Sigmoid colon (tissue), 7 donors: ENCODE measurements around the gene CASZ1. TPM values are rescaled to one million over a fixed set of nuclear protein-coding genes. Genes with fewer than 3 reads are reported as not detected.

Experiments
- DNase-seq: peaks from one replicate; pipeline ENCODE4 v3.0.0-alpha.2; 2019
- H3K27ac ChIP-seq, 4 donors: fragments of 200-600 bp; sonication (generic); one replicate each; pipeline ENCODE4 v1.5.1; 2016 to 2019; ENCODE audit warnings: mild to moderate bottlenecking in 1 of 4
- H3K27me3 ChIP-seq, 3 donors: fragments of 200-600 bp; sonication (generic); one replicate each; pipeline ENCODE4 v1.5.1; 2019; ENCODE audit warnings: mild to moderate bottlenecking in 1 of 3
- H3K36me3 ChIP-seq, 4 donors: fragments of 200-600 bp; sonication (generic); one replicate each; pipeline ENCODE4 v1.5.1; 2016 to 2019
- H3K4me1 ChIP-seq, 4 donors: fragments of 200-600 bp; sonication (generic); one replicate each; pipeline ENCODE4 v1.5.1; 2017 to 2019
- H3K4me3 ChIP-seq, 4 donors: fragments of 200-600 bp; sonication (generic); one replicate each; pipeline ENCODE4 v1.5.1; 2017 to 2019; ENCODE audit warnings: mild to moderate bottlenecking in 2 of 4, moderate library complexity in 1 of 4
- H3K9me3 ChIP-seq, 4 donors: fragments of 200-600 bp in 3 of 4; sonication (generic) in 3 of 4; one replicate each; pipeline versions ENCODE4 v1.5.1 to v1.6.1; 2013 to 2019
- CTCF ChIP-seq, 4 experiments: fragments of 450-650 bp in 3 of 4; fragments of 200-600 bp in 1 of 4; IDR thresholded peaks; one replicate each; pipeline ENCODE4 v1.5.1; 2016 to 2019; ENCODE audit warnings: antibody characterized with exemption in 4 of 4, mild to moderate bottlenecking in 3 of 4, moderate library complexity in 2 of 4
- EP300 ChIP-seq, 4 donors: sonication (generic); formaldehyde crosslinking; IDR thresholded peaks; one replicate each; pipeline ENCODE4 v1.6.1; 2017; ENCODE audit warnings: antibody characterized with exemption in 4 of 4
- POLR2A ChIP-seq, 2 donors: fragments of 450-650 bp; IDR thresholded peaks; one replicate each; pipeline ENCODE4 v1.6.1; 2016; ENCODE audit warnings: antibody characterized with exemption in 2 of 2, mild to moderate bottlenecking in 2 of 2, moderate library complexity in 2 of 2
- POLR2AphosphoS5 ChIP-seq, 4 donors: sonication (generic); formaldehyde crosslinking; IDR thresholded peaks; one replicate each; pipeline ENCODE4 v1.6.1; 2017; ENCODE audit warnings: antibody characterized with exemption in 4 of 4
- WGBS, 2 donors: extraction: QIAGEN DNeasy Blood & Tissue Kit; methylation state at CpG; one replicate each; pipeline ENCODE4 v1.1.7; 2013; 5-methylcytosine and 5-hydroxymethylcytosine counted together
- intact Hi-C: fragments of 100-400 bp; cut with DNase I; formaldehyde crosslinking; loops from one replicate; pipeline ENCODE4 v1.15.1; 2023
- polyA plus RNA-seq, 3 donors: library from polyadenylated mRNA; stranded (reverse); fragments of 200-250 nt; gene quantifications; one replicate each; pipeline ENCODE4 v1.2.3, GENCODE V29; 2013
- total RNA-seq, 4 donors: library from RNA; depleted of rRNA; stranded (reverse); fragments of >200 nt; gene quantifications; one replicate each; pipeline ENCODE4 v1.1.0, GENCODE V29; 2016
- donor health status: healthy with polysubstance abuse.
- donor health status: Bipolar disorder and iron deficiency.
- donor health status: healthy.

CASZ1 gene
- total and polyA plus RNA-seq, 7 donors = 4.2 to 47.9 (median 23.6) TPM

GRCh38 chr1:10687251-10687651 lies 109.2 kb downstream of the CASZ1 start:
- H3K9me3 ChIP-seq = no peaks in the 10 kb centered on the region
- H3K27ac ChIP-seq = peak overlapping the region; percentile 87 to 98 (median 96)
- intact Hi-C loops = no loop called here
- no peaks in the 10 kb centered on the region for H3K27me3 ChIP-seq
- 21 to 65% methylated on average over 7 of the region's 7 CpGs for WGBS, 2 donors
- H3K4me1 ChIP-seq = peaks cover 0 to 100% (median 100%) of the 10 kb centered on the region in 4 donors
- no peak for TF ChIP-seq EP300 (IDR thresholded peaks at IDR 0.05)
- no peak for TF ChIP-seq POLR2A (IDR thresholded peaks at IDR 0.05)
- TF ChIP-seq POLR2AphosphoS5 (IDR thresholded peaks at IDR 0.05) = no peak
- H3K4me3 ChIP-seq = no peak overlapping the region
- H3K36me3 ChIP-seq = no peaks in the 10 kb centered on the region
- no peak for DNase-seq

GRCh38 chr1:10686404-10687040 lies 109.9 kb downstream of the CASZ1 start:
- 17 to 65% methylated on average over 20 of the region's 20 CpGs for WGBS, 2 donors
- no peak overlapping the region for H3K4me3 ChIP-seq
- no peaks in the 10 kb centered on the region for H3K36me3 ChIP-seq
- peaks cover 0 to 100% (median 100%) of the 10 kb centered on the region in 4 donors for H3K4me1 ChIP-seq
- DNase-seq = no peak
- intact Hi-C loops = no loop called here
- TF ChIP-seq POLR2AphosphoS5 (IDR thresholded peaks at IDR 0.05) (no peak), EP300 (IDR thresholded peaks at IDR 0.05) (no peak), CTCF (IDR thresholded peaks at IDR 0.05) (peak in 1 of 4 experiments; percentile 16), POLR2A (IDR thresholded peaks at IDR 0.05) (no peak)
- H3K27ac ChIP-seq = peak overlapping the region; percentile 87 to 98 (median 96)
- H3K9me3 ChIP-seq = no peaks in the 10 kb centered on the region
- H3K27me3 ChIP-seq = no peaks in the 10 kb centered on the region

- TF ChIP-seq CTCF (IDR thresholded peaks at IDR 0.05) (no peak), POLR2AphosphoS5 (IDR thresholded peaks at IDR 0.05) (peak in 1 of 4 donors; percentile 10)
- no peak overlapping the region for H3K4me3 ChIP-seq
- H3K36me3 ChIP-seq = no peaks in the 10 kb centered on the region
- intact Hi-C loops = no loop called here
- H3K27ac ChIP-seq = peak overlapping the region; percentile 87 to 98 (median 96)
- WGBS, 2 donors = 42 to 63% methylated on average over 11 of the region's 11 CpGs
- H3K27me3 ChIP-seq = no peaks in the 10 kb centered on the region
- no peaks in the 10 kb centered on the region for H3K9me3 ChIP-seq
- no peak for DNase-seq
- H3K4me1 ChIP-seq = peaks cover 0 to 100% (median 100%) of the 10 kb centered on the region in 4 donors
Measured at GRCh38 chr1:10685808-10686403, 110.5 kb downstream of the CASZ1 start.

- Histone ChIP-seq H3K9me3 (no peaks in the 10 kb centered on the region), H3K36me3 (no peaks in the 10 kb centered on the region), H3K4me1 (peaks cover 0 to 100% (median 100%) of the 10 kb centered on the region in 4 donors), H3K27me3 (no peaks in the 10 kb centered on the region), H3K4me3 (no peak overlapping the region), H3K27ac (peak overlapping the region; percentile 87 to 98 (median 96))
- intact Hi-C loops = no loop called here
- no peak for DNase-seq
- TF ChIP-seq POLR2A (IDR thresholded peaks at IDR 0.05) = no peak
- no peak for TF ChIP-seq CTCF (IDR thresholded peaks at IDR 0.05)
- no peak for TF ChIP-seq POLR2AphosphoS5 (IDR thresholded peaks at IDR 0.05)
- no peak for TF ChIP-seq EP300 (IDR thresholded peaks at IDR 0.05)
- WGBS, 2 donors = 69 to 73% methylated on average over 15 of the region's 15 CpGs
Measured at GRCh38 chr1:10685196-10685807, 111.1 kb downstream of the CASZ1 start.

GRCh38 chr1:10684221-10684620 lies 112.2 kb downstream of the CASZ1 start:
- Histone ChIP-seq H3K36me3 (no peaks in the 10 kb centered on the region), H3K27me3 (no peaks in the 10 kb centered on the region), H3K4me3 (no peak overlapping the region), H3K4me1 (peaks cover 4 to 100% (median 100%) of the 10 kb centered on the region in 4 donors), H3K9me3 (no peaks in the 10 kb centered on the region), H3K27ac (peak overlapping the region; percentile 87 to 98 (median 96))
- no peak for TF ChIP-seq EP300 (IDR thresholded peaks at IDR 0.05)
- TF ChIP-seq CTCF (IDR thresholded peaks at IDR 0.05) = no peak
- peak in 1 of 4 donors; percentile 21 for TF ChIP-seq POLR2AphosphoS5 (IDR thresholded peaks at IDR 0.05)
- TF ChIP-seq POLR2A (IDR thresholded peaks at IDR 0.05) = no peak
- no peak for DNase-seq
- intact Hi-C loops = loop anchor here (5.0 kb wide), 1 partner anchor 113 kb away; the partner anchor contains the start of gene CASZ1
- WGBS, 2 donors = 89 to 92% methylated on average over 10 of the region's 10 CpGs
